Endothelial cell (in vitro differentiated cells): ENCODE data around the gene CTPS2. TPM values are rescaled to one million over a fixed set of nuclear protein-coding genes. Genes with fewer than 3 reads are reported as not detected.

Experiments
- DNase-seq: peaks from one replicate; pipeline ENCODE4 v3.0.0; 2021; ENCODE audit warnings: low spot score
- H3K27ac Mint-ChIP-seq: one replicate; pipeline ENCODE4 v1.8.0; 2021; ENCODE audit warnings: mixed read lengths, inconsistent platforms; ENCODE audit not compliant: unreplicated experiment
- H3K27me3 Mint-ChIP-seq: one replicate; pipeline ENCODE4 v1.8.0; 2021; ENCODE audit warnings: mild to moderate bottlenecking, moderate library complexity, mixed read lengths, inconsistent platforms; ENCODE audit not compliant: unreplicated experiment
- H3K36me3 Mint-ChIP-seq: one replicate; pipeline ENCODE4 v1.8.0; 2021; ENCODE audit warnings: mild to moderate bottlenecking, low read depth, mixed read lengths, inconsistent platforms; ENCODE audit not compliant: unreplicated experiment
- H3K4me1 Mint-ChIP-seq: one replicate; pipeline ENCODE4 v1.8.0; 2021; ENCODE audit warnings: mild to moderate bottlenecking, mixed read lengths, inconsistent platforms; ENCODE audit not compliant: unreplicated experiment
- H3K4me3 Mint-ChIP-seq: one replicate; pipeline ENCODE4 v1.8.0; 2021; ENCODE audit warnings: mild to moderate bottlenecking, mixed read lengths, inconsistent platforms; ENCODE audit not compliant: unreplicated experiment
- H3K9me3 Mint-ChIP-seq: one replicate; pipeline ENCODE4 v1.8.0; 2021; ENCODE audit warnings: mixed read lengths, inconsistent platforms; ENCODE audit not compliant: unreplicated experiment
- CTCF ChIP-seq: fragments of 200-600 bp; sonication (generic); IDR thresholded peaks from one replicate; pipeline ENCODE4 v1.5.0; 2021; ENCODE audit warnings: antibody characterized with exemption; ENCODE audit not compliant: unreplicated experiment
- total RNA-seq: library from RNA; stranded (reverse); fragmentation: NEBNext Ultra II Directional; extraction: Animal tissue kit (Norgen Biotek cat#: 25700); gene quantifications from one replicate; pipeline ENCODE4 v1.2.1, GENCODE V29; 2021; ENCODE audit not compliant: unreplicated experiment

CTPS2 gene
- total RNA-seq, 1 donor from 2014 or later = 29.5 TPM

GRCh38 chrX:16748425-16748824, 36.0 kb upstream of the CTPS2 start:
- H3K4me1 Mint-ChIP-seq = no peaks in the 10 kb centered on the region
- H3K27me3 Mint-ChIP-seq = no peaks in the 10 kb centered on the region
- TF ChIP-seq CTCF = no peak
- H3K27ac Mint-ChIP-seq = no peak overlapping the region
- no peak for DNase-seq
- H3K9me3 Mint-ChIP-seq = no peaks in the 10 kb centered on the region
- peaks cover 14% of the 10 kb centered on the region for H3K36me3 Mint-ChIP-seq
- no peak overlapping the region for H3K4me3 Mint-ChIP-seq

- no peak overlapping the region for H3K27ac Mint-ChIP-seq
- H3K4me1 Mint-ChIP-seq = no peaks in the 10 kb centered on the region
- no peaks in the 10 kb centered on the region for H3K27me3 Mint-ChIP-seq
- H3K36me3 Mint-ChIP-seq = peaks cover 13% of the 10 kb centered on the region
- no peak for DNase-seq
- H3K9me3 Mint-ChIP-seq = no peaks in the 10 kb centered on the region
- no peak for TF ChIP-seq CTCF
- H3K4me3 Mint-ChIP-seq = no peak overlapping the region
Measured at GRCh38 chrX:16745659-16746058, 33.2 kb upstream of the CTPS2 start.

GRCh38 chrX:16745102-16745501, 32.6 kb upstream of the CTPS2 start:
- Mint-ChIP-seq H3K4me1 (peaks cover 2% of the 10 kb centered on the region), H3K4me3 (no peak overlapping the region), H3K9me3 (no peaks in the 10 kb centered on the region), H3K36me3 (peaks cover 15% of the 10 kb centered on the region), H3K27ac (no peak overlapping the region), H3K27me3 (no peaks in the 10 kb centered on the region)
- TF ChIP-seq CTCF = no peak
- DNase-seq = no peak

- H3K27ac Mint-ChIP-seq = no peak overlapping the region
- H3K4me3 Mint-ChIP-seq = no peak overlapping the region
- peaks cover 9% of the 10 kb centered on the region for H3K4me1 Mint-ChIP-seq
- peaks cover 18% of the 10 kb centered on the region for H3K36me3 Mint-ChIP-seq
- no peak for DNase-seq
- no peak for TF ChIP-seq CTCF
- H3K9me3 Mint-ChIP-seq = no peaks in the 10 kb centered on the region
- peaks cover 2% of the 10 kb centered on the region for H3K27me3 Mint-ChIP-seq
Measured at GRCh38 chrX:16743604-16744325, 31.3 kb upstream of the CTPS2 start.

- Mint-ChIP-seq H3K9me3 (no peaks in the 10 kb centered on the region), H3K27me3 (peaks cover 2% of the 10 kb centered on the region), H3K4me3 (peak overlapping the region; percentile 19), H3K36me3 (peaks cover 26% of the 10 kb centered on the region), H3K27ac (peak overlapping the region; percentile 83), H3K4me1 (peaks cover 10% of the 10 kb centered on the region)
- no peak for TF ChIP-seq CTCF
- no peak for DNase-seq
Measured at GRCh38 chrX:16739574-16739973, 27.1 kb upstream of the CTPS2 start.
